GM18951 (cell line): Measurements from ENCODE around the gene CCDC85B.
"Not testable (repeated sequence)": the region's sequence is repeated elsewhere in the genome, so short reads cannot be mapped to it uniquely, and the experiment has no call there.

Source experiments
- POLR2A ChIP-seq: IDR thresholded peaks from 4 replicates; pipeline ENCODE4 v1.6.1; 2011; ENCODE audit warnings: mild to moderate bottlenecking; ENCODE audit not compliant: insufficient read length, insufficient read depth; ENCODE audit errors: extremely low read depth
- in situ Hi-C: fragments of 300-500 bp; cut with MboI; formaldehyde crosslinking; loops from one replicate; pipeline ENCODE4 v1.12.0; 2022; ENCODE audit warnings: low sequenced_read_pairs, mixed read lengths, inconsistent platforms; ENCODE audit not compliant: unreplicated experiment

Gene CCDC85B

DNA sequence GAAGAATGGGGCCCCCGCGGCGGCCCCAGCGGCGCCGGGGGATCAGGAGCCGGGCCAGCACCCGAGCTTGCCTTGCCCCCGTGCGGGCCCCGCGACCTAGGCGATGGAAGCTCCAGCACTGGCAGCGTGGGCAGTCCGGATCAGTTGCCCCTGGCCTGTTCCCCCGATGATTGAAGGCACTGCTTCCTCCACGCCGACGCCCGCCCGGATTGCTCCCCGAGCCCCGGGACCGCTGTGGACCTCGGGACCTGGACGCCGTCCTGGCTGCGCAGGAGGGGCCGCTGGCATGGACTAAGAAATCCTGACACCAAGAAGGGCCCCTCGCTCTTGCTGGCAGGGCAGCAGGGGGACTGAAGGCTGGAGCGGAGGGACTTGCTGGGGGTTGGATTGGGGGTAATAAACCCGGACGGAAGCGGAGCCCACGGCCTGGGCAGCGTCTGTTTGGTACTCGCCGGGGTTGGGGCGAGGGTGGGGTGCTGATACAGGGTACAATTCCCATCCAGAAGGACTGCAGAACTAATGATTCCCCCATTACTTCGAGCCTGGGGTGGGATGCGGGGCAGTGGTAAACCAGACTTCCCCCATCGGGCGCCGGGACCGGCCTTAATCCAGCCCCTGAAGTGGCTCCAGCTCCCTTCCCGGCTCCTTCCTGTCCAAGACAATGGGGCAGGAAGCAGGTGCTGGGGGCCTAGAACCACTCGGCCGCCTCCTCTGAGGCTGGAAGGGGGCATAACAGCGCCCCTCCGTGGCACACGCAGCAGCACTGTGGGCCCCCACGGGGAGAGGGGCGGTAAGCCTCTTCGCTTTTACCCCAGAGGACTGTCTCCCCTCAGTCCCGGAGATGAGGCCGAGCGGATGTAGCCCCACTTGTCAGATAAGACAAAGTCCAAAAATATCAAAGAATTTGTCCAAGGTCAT lies 1.0 kb downstream of the CCDC85B start:
- in situ Hi-C loops = no loop called here

DNA sequence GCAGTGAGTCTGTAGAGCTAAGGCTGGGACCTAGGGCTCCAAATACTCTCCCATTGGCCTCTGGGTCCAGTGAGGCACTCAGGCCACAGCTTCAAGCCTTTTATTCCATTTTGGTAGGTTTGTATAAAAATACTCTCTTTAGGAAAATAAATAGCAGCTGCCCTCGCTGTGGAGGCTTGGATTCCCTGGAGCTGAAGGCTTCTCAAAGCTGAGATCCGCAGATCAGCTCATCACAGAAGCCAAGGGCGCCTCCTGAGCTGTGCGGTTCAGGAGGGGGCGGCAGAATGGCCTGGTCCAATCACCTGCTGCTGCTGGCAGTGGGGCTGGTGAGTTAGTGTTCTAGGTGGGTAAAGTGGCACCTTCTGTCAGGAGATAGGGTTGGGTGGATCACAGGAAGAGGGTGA lies 1.7 kb downstream of the CCDC85B start:
- in situ Hi-C loops = not testable (repeated sequence)

More for the DNA sequence above, 1.0 kb downstream of the CCDC85B start:
- TF ChIP-seq POLR2A = peak; percentile 15

DNA sequence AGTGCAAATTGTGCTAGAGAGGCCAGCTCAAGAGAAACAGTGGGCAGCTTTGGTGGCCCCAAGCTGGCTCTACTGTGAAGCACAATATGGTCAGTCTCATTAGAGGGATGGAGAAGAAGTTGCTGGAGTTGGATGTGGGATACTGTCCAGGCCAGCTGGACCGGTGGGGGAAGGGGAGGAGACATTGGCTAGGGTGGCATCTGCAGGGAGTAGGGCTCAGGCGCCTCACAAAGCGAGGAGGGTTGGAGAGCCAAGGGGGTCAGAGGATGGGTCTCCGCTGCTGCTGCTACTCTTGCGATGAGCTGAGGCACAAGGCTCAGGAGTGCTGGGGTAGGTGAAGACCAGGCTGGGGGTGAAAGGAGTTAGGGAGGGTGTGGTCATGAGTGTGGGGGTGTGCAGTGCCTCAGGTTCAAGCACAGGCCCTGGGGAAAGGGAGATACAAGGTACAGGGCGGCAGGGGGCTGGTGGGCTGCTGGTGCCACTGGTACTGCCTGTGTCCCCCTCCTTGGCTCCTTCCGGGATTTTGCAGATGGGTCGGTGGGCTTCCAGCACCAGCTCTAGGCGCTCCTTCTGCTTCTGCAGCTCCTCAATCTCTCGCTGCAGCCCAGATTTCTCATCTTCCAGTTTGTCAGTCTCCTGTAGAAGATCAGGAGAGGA lies 2.3 kb downstream of the CCDC85B start:
- in situ Hi-C loops = no loop called here
- TF ChIP-seq POLR2A = peak; percentile 24

DNA sequence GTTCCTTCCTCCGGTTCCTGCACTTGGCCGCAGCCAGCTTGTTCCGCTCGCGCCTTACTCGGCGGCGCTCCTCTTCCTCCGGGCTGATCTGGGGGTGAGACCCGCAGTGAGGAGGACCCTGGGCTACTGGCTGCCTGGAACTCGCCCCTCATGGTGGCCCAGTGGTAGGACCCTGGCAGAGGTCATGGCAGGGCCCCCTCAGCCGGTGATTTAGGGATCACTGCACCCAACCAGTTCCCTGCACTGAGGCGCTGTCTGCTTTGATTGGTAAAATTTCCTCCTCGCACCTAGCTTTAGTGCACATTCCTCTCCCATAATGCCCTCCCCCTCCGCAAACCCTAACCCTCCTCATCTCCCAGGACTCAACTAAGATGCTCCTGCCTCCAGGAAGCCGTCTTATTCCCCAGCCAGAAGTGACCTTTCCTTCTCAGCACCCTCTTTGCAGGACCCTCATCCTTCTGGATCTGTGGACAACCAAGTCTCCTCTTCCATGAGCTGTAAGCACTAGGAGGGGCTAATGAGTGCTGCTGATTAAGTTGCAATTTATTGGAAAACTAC lies 3.6 kb downstream of the CCDC85B start:
- TF ChIP-seq POLR2A = peak; percentile 59
- in situ Hi-C loops = no loop called here

DNA sequence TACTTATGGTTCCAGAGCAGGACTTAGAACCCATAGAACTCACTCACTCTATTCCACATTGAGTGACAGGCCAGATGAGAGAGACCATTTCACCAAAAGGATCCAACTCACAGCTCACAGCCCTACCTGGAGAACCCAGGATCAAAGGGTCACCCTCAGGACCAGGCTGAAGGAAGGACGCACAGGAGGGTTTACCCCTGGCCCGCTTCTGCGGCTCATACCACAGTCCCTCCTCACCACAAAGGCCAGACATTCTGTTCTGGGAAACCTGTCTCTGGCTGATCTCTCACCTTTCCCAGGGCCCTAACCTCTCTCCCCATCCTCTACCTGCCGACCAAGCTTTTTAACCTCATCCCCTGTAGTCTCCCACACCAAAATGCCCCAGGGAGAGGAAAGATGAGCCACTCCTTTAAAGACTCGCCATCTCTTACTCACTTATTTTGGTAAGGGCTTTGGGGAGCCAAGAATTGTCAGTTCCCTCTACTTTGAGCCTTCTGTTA lies 5.1 kb downstream of the CCDC85B start:
- in situ Hi-C loops = no loop called here
- TF ChIP-seq POLR2A = no peak

DNA sequence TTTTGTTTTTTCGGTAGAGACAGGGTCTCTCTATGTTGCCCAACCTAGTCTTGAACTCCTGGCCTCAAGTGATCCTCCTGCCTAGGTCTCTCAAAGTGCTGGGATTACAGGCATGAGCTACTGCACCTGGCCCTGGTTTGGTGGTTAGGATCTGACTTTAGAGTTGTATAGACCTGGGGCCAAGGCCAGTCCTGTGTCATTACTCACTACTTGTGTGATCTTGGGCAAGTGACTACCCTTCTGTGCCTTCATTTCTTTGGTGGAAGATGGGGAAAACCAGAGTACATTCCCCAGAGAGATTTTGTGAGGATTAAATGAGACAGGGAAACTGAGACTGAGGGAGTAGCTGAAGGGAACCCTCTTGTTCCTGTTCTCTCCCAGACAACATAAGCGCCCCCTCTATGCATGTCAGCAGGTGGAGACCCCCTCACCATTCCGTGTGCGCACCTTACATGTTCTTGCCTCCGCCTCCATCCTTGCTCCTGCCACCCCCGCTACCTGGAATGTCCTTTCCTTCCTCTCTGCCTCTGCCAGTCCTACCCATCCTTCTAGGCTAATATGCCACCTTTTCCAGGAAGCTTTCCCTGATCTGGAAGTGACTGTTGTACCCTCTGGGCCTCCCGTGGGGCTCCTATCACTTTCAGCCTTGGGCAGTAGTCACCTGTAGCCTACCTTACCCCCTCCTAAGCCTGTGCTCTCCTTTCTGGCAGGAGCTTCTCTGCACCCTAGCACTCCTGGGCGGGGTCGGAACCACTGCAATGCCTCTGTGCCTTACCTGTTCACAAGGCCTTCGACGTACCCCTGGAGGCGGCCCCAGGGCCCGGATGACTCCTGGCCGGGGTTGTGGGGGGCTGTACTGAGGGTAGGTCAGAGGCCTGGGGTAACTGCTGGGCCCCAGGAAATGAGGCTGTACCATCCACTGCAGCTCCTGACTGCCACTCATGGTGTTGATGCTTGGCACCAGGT lies 5.8 kb downstream of the CCDC85B start:
- in situ Hi-C loops = no loop called here
- TF ChIP-seq POLR2A = no peak

DNA sequence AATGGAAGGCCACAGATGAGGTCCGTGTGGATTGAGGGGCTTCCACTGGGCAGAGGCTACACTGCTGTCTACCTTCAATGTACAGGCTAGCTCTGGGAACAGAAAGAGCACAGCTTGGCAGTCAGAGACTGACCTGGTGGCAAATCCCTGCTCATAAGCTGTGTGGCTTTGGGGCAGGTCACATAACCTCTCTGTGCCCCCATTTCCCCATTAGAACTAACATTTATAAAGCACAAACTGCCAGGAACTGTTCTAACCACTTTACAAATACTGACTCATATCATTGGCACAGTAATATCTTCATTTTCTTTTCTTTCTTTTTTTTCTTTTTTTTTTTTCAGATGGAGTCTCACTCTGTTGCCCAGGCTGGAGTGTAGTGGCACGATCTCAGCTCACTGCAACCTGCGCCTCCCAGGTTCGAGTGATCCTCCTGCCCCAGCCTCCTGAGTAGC lies 6.6 kb downstream of the CCDC85B start:
- no peak for TF ChIP-seq POLR2A
- in situ Hi-C loops = no loop called here

DNA sequence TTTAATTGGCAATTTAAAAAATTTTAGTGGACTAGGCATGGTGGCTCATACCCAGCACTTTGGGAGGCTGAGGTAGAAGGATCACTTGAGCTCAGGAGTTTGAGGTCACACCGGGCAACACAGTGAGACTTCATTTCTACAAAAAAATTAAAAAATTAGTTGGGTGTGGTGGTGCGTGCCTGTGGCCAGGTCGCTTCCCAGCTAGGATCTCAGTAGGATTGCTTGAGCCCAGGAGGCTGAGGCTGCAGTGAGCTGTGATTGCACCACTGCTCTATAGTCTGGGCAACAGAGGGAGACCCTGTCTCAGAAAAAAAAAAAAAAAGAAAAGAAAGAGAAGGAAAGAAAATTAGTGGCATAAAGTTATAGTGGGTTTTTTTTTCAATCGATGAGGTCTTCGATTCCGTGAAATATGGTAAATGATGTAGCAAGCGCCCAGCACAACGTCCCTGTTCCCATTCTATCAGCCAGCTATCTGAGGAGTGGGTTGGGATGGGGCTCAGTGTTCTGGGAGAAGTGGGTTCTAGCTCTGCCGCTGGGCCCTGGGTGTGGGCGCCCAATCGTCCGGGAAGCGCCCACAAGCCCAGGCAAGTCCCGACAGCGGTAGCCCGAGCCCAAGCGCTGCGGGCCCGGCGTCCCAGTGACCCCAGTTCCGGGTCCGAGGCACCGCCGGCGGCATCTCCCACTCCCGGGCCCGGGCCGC lies 8.3 kb downstream of the CCDC85B start:
- no peak for TF ChIP-seq POLR2A
- in situ Hi-C loops = no loop called here

DNA sequence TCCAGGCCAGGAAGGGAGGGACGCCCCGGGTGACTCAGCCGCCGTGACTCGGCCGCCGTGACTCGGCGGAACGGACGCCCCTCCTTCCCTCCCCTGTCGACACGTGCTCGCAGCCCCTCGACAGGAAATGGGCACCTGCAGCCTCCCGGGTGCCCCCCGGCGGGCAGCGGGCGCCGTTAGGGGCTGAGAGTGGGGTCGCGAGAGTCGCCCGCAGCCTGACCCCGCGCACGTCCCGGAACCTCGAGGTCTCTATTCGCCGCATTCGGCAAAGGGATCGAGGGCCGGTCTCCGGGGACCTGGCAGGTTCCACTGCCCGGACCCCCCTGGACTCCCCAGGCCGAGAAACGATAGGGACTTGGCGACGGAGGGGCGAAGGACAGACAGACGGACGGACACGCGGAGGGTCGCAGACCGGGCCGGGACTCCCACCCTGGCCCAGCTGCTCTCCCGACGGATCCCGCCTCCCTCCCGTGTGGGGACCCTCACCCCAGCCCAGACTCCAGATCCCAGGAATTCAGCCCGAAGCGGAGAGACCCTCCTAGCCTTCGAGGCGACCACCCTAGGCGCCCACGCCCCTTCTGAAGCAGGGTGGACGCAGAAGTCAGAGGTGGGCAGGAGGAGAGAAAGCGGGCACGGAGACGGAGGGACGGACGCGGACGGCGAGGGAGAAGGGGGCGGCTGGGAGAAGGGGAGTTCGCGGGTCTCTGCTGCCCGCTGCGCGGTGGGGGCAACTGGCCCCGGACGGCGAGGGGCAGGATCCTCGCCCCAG lies 9.1 kb downstream of the CCDC85B start:
- TF ChIP-seq POLR2A = peak; percentile 45
- in situ Hi-C loops = no loop called here

DNA sequence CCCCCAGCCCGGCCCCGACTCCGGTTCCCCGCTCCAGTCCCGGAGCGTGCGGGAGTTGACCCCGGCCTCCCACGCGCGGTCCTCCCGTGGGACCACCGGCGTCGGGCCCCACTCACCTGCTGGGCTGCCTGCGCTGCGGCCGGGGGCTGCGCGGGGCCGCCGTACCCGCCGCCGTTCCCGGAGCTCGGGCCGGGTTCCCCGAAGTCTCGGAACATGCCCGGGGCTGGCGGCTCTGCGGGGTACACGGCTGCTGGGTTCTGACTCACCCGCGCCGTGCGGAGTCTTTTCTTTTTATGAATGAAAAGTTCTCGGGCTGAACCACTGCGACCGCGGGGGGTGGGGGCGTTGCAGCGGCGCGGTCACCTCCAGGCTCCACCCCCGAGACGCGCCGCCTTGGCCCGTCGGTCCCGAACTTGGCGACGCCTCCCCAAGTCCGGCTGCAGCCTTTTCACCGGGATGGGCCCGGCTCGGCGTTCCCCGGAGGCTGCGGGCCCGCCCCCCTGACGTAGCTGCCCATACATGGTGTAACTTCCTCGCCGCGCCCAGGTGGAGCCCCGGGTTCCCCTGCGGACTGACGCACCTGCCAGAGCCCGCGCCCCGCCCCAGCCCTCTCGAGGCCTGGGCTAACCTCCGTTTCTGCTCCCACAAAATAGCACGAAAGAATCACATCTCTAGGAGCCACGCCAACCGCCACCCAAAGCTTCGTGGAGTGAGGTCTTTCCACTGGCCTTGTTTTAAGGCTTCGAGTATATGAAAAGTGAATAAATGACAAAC lies 9.8 kb downstream of the CCDC85B start, which contains the start of gene FOSL1:
Gene FOSL1, minus strand, starts transcription at position 264 of the 774 bp plus-strand sequence. Its CDS starts 49 bp downstream, at position 215.
- TF ChIP-seq POLR2A = peak; percentile 74
- in situ Hi-C loops = no loop called here

DNA sequence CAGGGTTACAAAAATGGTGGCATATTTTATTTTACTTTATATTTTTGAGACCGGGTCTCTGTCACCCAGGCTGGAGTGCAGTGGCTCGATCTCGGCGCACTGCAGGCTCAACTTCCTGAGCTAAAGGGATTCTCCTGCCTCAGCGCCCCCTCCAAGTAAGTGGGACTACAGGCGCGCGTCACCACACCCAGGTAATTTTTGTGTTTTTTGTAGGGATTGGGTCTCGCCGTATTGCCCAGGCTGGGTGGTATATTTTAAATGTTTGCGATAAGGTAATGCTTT lies 10.4 kb downstream of the CCDC85B start:
- no peak for TF ChIP-seq POLR2A
- in situ Hi-C loops = no loop called here
